Measurements from ENCODE around the gene SMIM20.
A peak's percentile ranks its signal among the peaks of the same experiment; 100 is the strongest.
"Not testable (repeated sequence)": the region's sequence is repeated elsewhere in the genome, so short reads cannot be mapped to it uniquely, and the experiment has no call there.

The SMIM20 gene

GRCh38 chr4:25892796-25893195, 21.2 kb upstream of the SMIM20 start:
- no peak for DNase-seq

- DNase-seq, result no peak
These were observed 17.1 kb upstream of the SMIM20 start for GRCh38 chr4:25896776-25897539.

- no peak for DNase-seq
These were observed 13.7 kb upstream of the SMIM20 start for GRCh38 chr4:25900310-25900709.

DNA sequence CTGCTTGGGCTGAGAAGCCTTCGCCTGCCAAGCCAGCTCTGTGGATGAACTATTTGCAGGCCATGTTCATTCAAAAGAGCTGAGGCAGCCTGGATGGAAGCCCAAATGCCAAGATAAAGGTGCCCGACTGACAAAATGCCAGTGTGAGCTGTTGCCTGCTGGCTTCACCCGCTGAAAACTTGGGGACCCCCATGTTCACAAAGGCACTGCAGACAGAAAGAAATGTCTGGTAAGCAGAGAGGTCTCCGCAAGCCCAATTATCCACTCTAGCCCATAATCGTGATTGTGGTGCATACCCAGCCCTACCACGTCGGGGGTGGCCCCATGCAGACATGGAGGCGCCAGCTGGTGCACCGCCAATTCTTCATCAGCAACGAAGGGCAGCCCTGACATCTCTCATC, 13.0 kb upstream of the SMIM20 start:
- DNase-seq, result no peak

DNA sequence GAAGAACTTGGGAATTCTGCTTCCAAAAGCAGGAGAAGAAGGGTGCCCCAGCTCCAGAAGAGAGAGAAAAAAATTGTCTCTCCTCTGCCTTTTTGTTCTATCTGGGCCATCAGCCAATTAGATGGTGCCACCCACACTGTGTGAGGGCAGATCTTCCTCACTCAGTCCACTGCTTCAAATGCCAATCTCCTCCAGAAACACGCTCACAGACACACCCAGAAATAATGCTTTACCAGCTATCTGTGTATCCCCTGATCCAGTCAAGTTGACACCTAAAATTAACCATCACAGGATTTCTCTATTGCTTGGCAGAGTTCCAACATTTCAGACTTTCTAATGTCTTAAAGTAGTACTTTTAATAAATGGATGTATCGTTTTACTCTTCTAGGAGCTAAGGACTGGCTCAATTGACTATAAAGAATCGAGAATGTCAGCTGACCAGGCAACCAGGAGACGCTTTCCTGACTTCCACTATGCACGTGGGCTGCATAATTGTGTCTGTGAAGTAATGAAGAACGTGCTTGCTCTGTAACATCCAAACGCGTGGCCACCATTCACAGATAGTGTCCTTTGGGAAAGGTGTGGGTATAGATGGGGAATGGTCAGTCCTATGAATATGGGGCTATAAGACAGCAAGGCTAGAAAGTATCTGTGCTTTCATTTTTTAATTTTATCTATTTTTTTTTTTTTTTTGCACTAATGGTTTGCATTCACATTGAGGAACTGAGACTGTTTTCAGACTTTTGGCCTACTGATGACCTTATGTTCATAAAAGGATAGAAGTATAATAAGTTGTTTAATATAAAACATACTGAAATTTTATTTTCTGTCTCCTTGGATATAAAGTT, 9.9 kb upstream of the SMIM20 start:
- DNase-seq, result no peak

GRCh38 chr4:25904748-25905082, 9.3 kb upstream of the SMIM20 start:
- no peak for DNase-seq

GRCh38 chr4:25905371-25905770, 8.6 kb upstream of the SMIM20 start:
- no peak for DNase-seq

- DNase-seq, result not testable (repeated sequence)
These were observed 7.9 kb upstream of the SMIM20 start for GRCh38 chr4:25906113-25906512.

- DNase-seq, result no peak
These were observed 5.5 kb upstream of the SMIM20 start for GRCh38 chr4:25908491-25908901.

DNA sequence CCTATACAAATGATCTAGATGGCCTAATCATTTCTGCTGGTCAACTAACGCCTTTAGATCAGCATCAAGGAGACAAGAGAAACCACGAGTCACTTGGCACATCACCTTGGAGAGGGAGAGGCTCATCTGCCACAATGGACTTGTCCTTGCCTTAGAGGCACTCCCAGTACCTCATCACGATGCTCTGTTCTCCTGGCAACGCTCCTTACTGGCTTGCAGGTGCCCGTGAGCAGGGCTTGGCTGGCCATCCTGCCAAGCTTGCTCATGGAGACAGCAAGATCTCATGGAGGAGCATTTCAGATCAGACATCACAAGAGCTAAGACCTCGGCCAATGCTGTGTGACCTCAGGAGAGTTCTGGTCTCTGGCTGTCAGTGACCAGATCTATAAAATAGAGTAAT, 2.7 kb upstream of the SMIM20 start:
- DNase-seq, result no peak

GRCh38 chr4:25913056-25913850, 767 bp upstream of the SMIM20 start:
- DNase-seq, result peak; percentile 12

DNA sequence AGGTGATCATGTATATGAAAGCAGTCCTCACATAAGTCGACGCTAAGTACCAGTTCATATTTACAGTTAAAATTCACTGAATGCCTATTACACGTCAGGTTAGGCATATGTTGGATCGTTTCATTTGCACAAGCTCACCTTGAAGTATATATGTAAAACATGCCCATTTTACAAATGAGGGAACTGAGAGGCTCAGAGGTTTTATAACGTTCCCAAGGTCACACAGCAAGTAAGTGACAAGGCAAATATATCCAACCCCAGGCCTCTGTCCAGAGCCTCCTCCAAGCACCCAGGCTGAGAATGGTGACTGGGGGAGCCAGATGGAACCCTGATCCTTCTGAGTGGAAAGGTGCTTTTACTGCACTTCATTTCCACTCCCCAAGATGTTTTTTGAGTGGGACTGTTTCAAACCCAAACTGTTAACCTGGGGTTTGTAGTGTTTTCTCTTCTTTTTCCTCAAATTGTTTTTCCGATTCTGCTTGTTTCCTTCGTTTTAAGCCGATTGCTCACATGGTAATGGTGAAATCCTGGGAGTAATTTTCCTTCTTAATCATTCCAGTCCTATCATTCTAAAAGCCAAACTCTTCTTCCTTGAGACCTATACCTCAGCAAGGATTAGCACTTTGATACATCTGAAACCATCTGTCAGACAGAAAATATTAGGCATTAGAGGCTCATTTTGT, 791 bp downstream of the SMIM20 start:
- DNase-seq, result no peak

DNA sequence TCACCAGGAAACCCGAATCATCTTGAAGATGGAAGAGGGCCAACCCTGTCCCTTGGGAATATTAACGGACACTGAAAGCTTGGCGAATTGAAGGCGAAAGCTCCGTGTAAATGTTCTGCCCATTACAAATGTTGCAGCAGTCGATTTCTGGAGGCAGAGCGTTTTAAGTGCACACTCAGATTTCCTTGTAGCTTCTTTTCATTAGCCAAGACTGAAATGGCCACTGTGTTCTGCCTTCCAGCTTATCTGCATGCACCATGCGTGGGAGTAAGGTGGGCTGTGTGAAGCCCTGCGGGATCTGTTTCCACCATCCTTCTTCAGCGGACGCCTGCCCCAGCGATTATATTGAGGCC, 1.3 kb downstream of the SMIM20 start:
- DNase-seq, result no peak

DNA sequence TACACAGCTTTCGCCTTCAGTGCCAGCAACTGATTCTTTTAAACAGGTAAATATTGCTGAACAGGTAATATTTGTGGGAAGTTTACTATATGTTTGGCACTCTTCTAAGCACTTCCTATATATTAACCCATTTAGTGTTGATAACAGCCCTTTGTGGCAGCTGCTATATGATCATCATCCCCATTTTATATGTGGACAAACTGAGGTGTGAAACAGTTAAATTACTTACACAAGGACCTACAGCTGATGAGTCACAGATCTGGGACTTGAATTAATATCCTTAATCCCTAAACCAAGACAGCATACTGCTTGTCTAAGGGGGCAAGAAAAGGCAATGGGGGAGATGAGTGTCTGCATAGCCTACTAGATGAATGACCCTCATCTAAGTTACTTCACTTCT, 2.9 kb downstream of the SMIM20 start:
- no peak for DNase-seq

DNA sequence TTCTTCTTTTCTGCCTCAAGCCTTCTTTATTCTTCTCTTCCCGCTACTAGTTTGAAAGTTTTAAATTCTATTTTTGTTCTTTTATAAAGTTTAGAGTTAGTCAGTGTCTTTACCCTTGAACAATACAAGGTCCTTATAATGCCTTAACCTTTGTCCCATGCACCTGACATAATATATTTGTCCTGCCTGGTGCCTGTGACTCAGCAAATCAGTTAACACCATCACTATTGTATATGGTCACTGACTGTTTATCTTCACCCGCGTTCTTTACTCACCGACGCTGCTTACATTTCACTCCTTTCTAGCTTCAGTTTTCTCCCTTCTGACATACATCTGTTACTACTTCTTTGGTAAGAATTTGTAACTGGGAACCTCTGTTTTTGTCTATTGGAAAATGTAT, 5.7 kb downstream of the SMIM20 start:
- DNase-seq, result no peak

GRCh38 chr4:25921922-25922321, 7.9 kb downstream of the SMIM20 start:
- DNase-seq, result no peak

- DNase-seq, result no peak
These were observed 8.9 kb downstream of the SMIM20 start for GRCh38 chr4:25922812-25923369.

DNA sequence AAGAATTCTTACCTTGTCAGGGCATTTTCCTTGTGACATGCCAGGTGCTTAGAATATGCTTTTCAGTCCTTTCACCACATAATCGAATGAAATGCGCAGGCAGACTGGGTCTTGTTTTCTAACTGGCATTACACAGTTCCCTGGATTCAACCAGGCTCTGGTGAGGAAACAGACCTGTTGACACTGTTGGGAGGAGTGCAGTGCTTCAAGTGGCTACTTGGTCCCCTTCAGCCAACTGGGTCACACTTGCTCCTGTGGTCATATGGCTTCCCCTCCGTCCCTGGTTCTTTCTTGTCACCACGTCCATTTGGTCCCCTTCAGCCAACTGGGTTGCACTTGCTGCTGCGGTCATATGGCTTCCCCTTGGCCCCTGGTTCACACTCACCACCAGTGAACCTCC, 9.7 kb downstream of the SMIM20 start:
- DNase-seq, result no peak

- DNase-seq, result peak; percentile 35
These were observed 11.6 kb downstream of the SMIM20 start for GRCh38 chr4:25925486-25926201.

- DNase-seq, result no peak
These were observed 12.4 kb downstream of the SMIM20 start for GRCh38 chr4:25926462-25926861.

DNA sequence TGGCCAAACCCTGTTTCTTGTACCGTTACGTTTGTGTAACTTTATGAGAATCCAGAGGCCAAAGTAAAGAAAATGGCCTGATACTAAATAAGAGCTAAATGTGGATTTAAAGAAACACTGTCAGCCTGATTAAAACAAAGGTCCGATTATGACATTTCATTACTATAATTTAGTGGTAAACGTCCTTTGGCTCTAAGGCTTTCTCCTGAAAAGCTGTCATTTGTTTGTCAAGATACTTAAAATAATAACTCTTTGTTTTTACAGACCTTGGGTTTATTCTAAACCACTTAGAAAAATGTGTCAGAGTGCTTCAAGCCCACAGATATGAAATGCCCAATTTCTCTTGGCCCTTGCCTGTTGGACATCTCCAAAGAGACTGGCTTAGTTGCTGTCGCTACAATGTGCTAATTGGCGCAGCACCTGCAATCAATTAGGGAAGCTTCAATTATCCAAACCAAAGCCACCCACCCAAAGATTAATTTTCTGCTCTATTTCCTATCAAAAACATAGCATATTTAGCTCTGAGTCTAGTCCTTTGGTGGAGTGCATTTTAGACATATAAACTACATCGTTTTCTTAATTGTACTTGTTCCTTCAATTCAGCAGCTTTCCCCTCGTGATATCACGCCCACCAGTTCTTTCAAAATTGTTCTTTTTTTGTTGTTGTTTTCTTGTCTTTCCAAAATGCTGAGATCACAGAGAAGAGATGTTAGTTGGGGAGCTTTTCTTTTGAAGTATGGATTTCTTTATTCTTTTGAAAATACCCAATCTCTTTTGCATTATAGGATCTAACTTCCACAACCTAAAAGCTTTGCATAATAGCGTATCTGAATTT, 13.6 kb downstream of the SMIM20 start:
- DNase-seq, result no peak

Data from stimulated activated CD4-positive, alpha-beta T cell treated with anti-CD3 and anti-CD28 coated beads, Interleukin-4, amount 100 ng/mL, for 1 hour (primary cell).